Right lobe of liver (tissue), 6 donors: ENCODE results near the gene HLF. TPM values are rescaled to one million over a fixed set of nuclear protein-coding genes. Genes with fewer than 3 reads are reported as not detected.

Source experiments
- ATAC-seq, 4 donors: fragments of 200-7000 bp; cut with Tn5 transposase; one replicate each; pipeline ENCODE4 v1.9.1; 2020; ENCODE audit warnings: mild to moderate bottlenecking in 4 of 4, moderate library complexity in 4 of 4
- DNase-seq, 3 donors: peaks; one replicate each; pipeline ENCODE4 v3.0.0-alpha.2; 2020
- H3K27ac ChIP-seq, 3 donors: fragments of 200-600 bp; one replicate each; pipeline ENCODE4 v1.8.0; 2022
- H3K27me3 ChIP-seq, 2 donors: fragments of 200-600 bp; one replicate each; pipeline ENCODE4 v1.8.0; 2022
- H3K36me3 ChIP-seq, 4 donors: fragments of 200-600 bp; sonication (generic) in 1 of 4; one replicate each; pipeline versions ENCODE4 v1.5.1 to v1.8.0; 2017 to 2022; ENCODE audit warnings: control low read depth in 1 of 4
- H3K4me1 ChIP-seq, 4 donors: fragments of 200-600 bp; sonication (generic) in 1 of 4; one replicate each; pipeline versions ENCODE4 v1.5.1 to v1.8.0; 2017 to 2022; ENCODE audit warnings: control low read depth in 1 of 4
- H3K4me3 ChIP-seq, 3 donors: fragments of 200-600 bp; one replicate each; pipeline ENCODE4 v1.8.0; 2022
- H3K9me3 ChIP-seq, 4 donors: fragments of 200-600 bp; sonication (generic) in 1 of 4; one replicate each; pipeline versions ENCODE4 v1.5.1 to v1.8.0; 2017 to 2022; ENCODE audit warnings: control low read depth in 1 of 4
- POLR2A ChIP-seq: fragments of 450-650 bp; IDR thresholded peaks from one replicate; pipeline ENCODE4 v1.6.1; 2017; ENCODE audit warnings: antibody characterized with exemption, mild to moderate bottlenecking
- WGBS: methylation state at CpG from one replicate; pipeline ENCODE4 v1.1.6; 2018; ENCODE audit warnings: low coverage, low lambda C conversion rate; ENCODE audit not compliant: insufficient coverage; ENCODE audit errors: missing lambda C conversion rate; 5-methylcytosine and 5-hydroxymethylcytosine counted together
- intact Hi-C, 2 donors: fragments of 100-400 bp; cut with DNase I; formaldehyde crosslinking; loops; one replicate each; pipeline versions ENCODE4 v1.11.2 to v1.14.1; 2022
- total RNA-seq, 6 experiments: library from RNA; depleted of rRNA in 2 of 6; stranded (reverse); fragments of >200 nt in 2 of 6; fragmentation: NEBNext Ultra II Directional in 3 of 6; extraction: Animal tissue kit (Norgen Biotek cat#: 25700) in 3 of 6; gene quantifications; one replicate each; pipeline versions ENCODE4 v1.1.0 to v1.2.4, GENCODE V29; 2016 to 2023
- TF ChIP-seq, protein P1 (sequence below), 4 donors: fragments of 200-600 bp in 3 of 4; fragments of 450-650 bp in 1 of 4; IDR thresholded peaks; one replicate each; pipeline versions ENCODE4 v1.5.1 to v1.8.0; 2016 to 2022; ENCODE audit warnings: antibody characterized with exemption in 4 of 4, mild to moderate bottlenecking in 2 of 4
- donor health status: DM: no; HTN: yes; CAD: no.
- donor health status: DM: no; HTN: no; CAD: no.
- donor health status: DM: no; HTN: no; CAD: no.
- donor health status: DM: no; HTN: yes; CAD: no.
- donor health status: DM: no; HTN: yes; CAD: no.

The HLF gene
- total RNA-seq, 6 experiments from 2014 or later: 16.4 to 96.9 (median 42.6) TPM

- TF ChIP-seq, protein P1, sequence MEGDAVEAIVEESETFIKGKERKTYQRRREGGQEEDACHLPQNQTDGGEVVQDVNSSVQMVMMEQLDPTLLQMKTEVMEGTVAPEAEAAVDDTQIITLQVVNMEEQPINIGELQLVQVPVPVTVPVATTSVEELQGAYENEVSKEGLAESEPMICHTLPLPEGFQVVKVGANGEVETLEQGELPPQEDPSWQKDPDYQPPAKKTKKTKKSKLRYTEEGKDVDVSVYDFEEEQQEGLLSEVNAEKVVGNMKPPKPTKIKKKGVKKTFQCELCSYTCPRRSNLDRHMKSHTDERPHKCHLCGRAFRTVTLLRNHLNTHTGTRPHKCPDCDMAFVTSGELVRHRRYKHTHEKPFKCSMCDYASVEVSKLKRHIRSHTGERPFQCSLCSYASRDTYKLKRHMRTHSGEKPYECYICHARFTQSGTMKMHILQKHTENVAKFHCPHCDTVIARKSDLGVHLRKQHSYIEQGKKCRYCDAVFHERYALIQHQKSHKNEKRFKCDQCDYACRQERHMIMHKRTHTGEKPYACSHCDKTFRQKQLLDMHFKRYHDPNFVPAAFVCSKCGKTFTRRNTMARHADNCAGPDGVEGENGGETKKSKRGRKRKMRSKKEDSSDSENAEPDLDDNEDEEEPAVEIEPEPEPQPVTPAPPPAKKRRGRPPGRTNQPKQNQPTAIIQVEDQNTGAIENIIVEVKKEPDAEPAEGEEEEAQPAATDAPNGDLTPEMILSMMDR (IDR thresholded peaks at IDR 0.05): no peak
- TF ChIP-seq POLR2A: no peak
- Histone ChIP-seq H3K27me3 (no peaks in the 10 kb centered on the region), H3K4me3 (no peak overlapping the region), H3K9me3 (no peaks in the 10 kb centered on the region), H3K27ac (no peak overlapping the region), H3K4me1 (peaks cover 0 to 7% (median 0%) of the 10 kb centered on the region in 4 donors), H3K36me3 (no peaks in the 10 kb centered on the region)
- 78% methylated on average over 1 of the region's 1 CpG for WGBS
- DNase-seq (no peak), ATAC-seq (no peak)
- intact Hi-C loops: loop anchor here in 1 of 2 donors (10.0 kb wide), 1 partner anchor 352 kb away; no protein-coding TSS in a partner anchor
Measured at GRCh38 chr17:55346658-55347057, 81.9 kb downstream of the HLF start.

DNA sequence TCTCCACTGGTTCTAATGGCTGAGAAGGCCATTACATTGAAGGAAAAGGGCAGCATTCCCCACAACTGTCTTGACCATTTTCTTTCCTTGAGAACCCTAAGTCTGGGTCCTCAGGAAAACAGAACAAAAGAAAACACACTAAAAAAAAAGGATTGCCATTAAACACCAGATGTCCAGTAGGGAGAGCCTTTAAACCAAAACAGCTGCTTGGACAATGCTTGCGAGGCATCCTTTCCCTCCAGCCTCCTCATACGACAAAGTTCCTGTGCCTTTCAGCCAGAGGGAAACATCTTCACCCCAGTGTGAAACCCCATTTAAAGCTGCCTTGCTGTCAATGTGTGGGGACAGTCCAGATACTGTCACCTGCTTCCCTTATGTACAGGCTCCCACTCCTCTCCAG, 82.6 kb downstream of the HLF start:
- WGBS: 94% methylated on average over 2 of the region's 2 CpGs
- Histone ChIP-seq H3K27me3 (no peaks in the 10 kb centered on the region), H3K36me3 (no peaks in the 10 kb centered on the region), H3K27ac (no peak overlapping the region), H3K4me3 (no peak overlapping the region), H3K9me3 (no peaks in the 10 kb centered on the region), H3K4me1 (peaks cover 0 to 7% (median 0%) of the 10 kb centered on the region in 4 donors)
- ATAC-seq (no peak), DNase-seq (no peak)
- TF ChIP-seq, protein P1 (IDR thresholded peaks at IDR 0.05): no peak
- TF ChIP-seq POLR2A: no peak
- intact Hi-C loops: loop anchor here in 1 of 2 donors (10.0 kb wide), 1 partner anchor 353 kb away; no protein-coding TSS in a partner anchor

- DNase-seq: peak in 2 of 3 donors; percentile 38 to 55
- TF ChIP-seq POLR2A: no peak
- TF ChIP-seq, protein P1 (IDR thresholded peaks at IDR 0.05): peak; percentile 86 to 92 (median 86)
- intact Hi-C loops: loop anchor here in 1 of 2 donors (10.0 kb wide), 1 partner anchor 354 kb away; no protein-coding TSS in a partner anchor
- Histone ChIP-seq H3K4me3 (no peak overlapping the region), H3K36me3 (no peaks in the 10 kb centered on the region), H3K9me3 (no peaks in the 10 kb centered on the region), H3K4me1 (peaks cover 0 to 7% (median 0%) of the 10 kb centered on the region in 4 donors), H3K27ac (no peak overlapping the region), H3K27me3 (no peaks in the 10 kb centered on the region)
- ATAC-seq: peak; percentile 90 to 98 (median 92)
- WGBS: 12% methylated on average over 10 of the region's 10 CpGs
Measured at GRCh38 chr17:55348749-55349354, 84.1 kb downstream of the HLF start.

- H3K27ac ChIP-seq: no peak overlapping the region
- WGBS: 54% methylated on average over 2 of the region's 2 CpGs
- ATAC-seq (no peak), DNase-seq (no peak)
- H3K36me3 ChIP-seq: no peaks in the 10 kb centered on the region
- H3K27me3 ChIP-seq: no peaks in the 10 kb centered on the region
- H3K9me3 ChIP-seq: no peaks in the 10 kb centered on the region
- intact Hi-C loops: loop anchor here in 1 of 2 donors (10.0 kb wide), 1 partner anchor 356 kb away; no protein-coding TSS in a partner anchor
- H3K4me1 ChIP-seq: peaks cover 0 to 7% (median 0%) of the 10 kb centered on the region in 4 donors
- H3K4me3 ChIP-seq: no peak overlapping the region
- no peak for TF ChIP-seq POLR2A
- TF ChIP-seq, protein P1 (IDR thresholded peaks at IDR 0.05): no peak
Measured at GRCh38 chr17:55350825-55351205, 86.1 kb downstream of the HLF start.
